ENCODE data around the gene SIK2. TPM values are rescaled to one million over a fixed set of nuclear protein-coding genes. Genes with fewer than 3 reads are reported as not detected.

SIK2 gene
- total and polyA plus RNA-seq, 2 experiments from 2014 or later = 1.5 to 14.2 TPM

DNA sequence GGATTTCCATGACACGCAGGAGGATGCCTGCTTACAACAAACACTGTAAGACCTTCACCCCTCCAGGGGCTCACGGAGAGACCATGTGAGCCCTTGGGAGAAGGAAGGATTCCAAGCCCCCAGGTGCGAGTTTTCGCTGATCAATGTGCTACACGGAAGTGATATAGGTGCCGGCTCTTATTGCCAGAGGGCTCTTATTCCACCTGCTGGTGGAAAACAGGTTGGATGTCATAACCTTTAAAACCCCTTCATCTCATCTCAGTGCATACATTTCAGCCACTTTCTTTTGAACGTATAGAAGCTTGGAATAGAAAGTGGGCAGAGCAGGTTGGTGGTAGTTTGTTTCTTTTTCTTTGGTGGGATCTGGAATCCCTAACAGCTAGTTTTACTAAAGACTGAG is 35.9 kb upstream of the SIK2 start:
- DNase-seq (ENCODE audit: low read depth in 1 of 2, low spot score in 1 of 2) = no peak
- Histone ChIP-seq H3K27me3 (peaks cover 4% of the 10 kb centered on the region), H3K36me3 (no peaks in the 10 kb centered on the region), H3K27ac (no peak overlapping the region), H3K4me3 (no peak overlapping the region), H3K9me3 (ENCODE audit: low read depth) (no peaks in the 10 kb centered on the region), H3K4me1 (ENCODE audit: low read depth) (no peaks in the 10 kb centered on the region)
- no peak for TF ChIP-seq CTCF (IDR thresholded peaks at IDR 0.05; ENCODE audit: low read depth, low read length)

- no peak for TF ChIP-seq CTCF (IDR thresholded peaks at IDR 0.05; ENCODE audit: low read depth, low read length)
- Histone ChIP-seq H3K27me3 (peaks cover 4% of the 10 kb centered on the region), H3K9me3 (ENCODE audit: low read depth) (no peaks in the 10 kb centered on the region), H3K27ac (no peak overlapping the region), H3K36me3 (no peaks in the 10 kb centered on the region), H3K4me1 (ENCODE audit: low read depth) (no peaks in the 10 kb centered on the region), H3K4me3 (no peak overlapping the region)
- DNase-seq (ENCODE audit: low read depth in 1 of 2, low spot score in 1 of 2) = no peak
These were observed 32.8 kb upstream of the SIK2 start for GRCh38 chr11:111569476-111569875.

GRCh38 chr11:111570796-111571195 is 31.5 kb upstream of the SIK2 start:
- no peak for TF ChIP-seq CTCF (IDR thresholded peaks at IDR 0.05; ENCODE audit: low read depth, low read length)
- no peak overlapping the region for H3K4me3 ChIP-seq
- DNase-seq (ENCODE audit: low read depth in 1 of 2, low spot score in 1 of 2) = no peak
- peaks cover 4% of the 10 kb centered on the region for H3K27me3 ChIP-seq
- H3K27ac ChIP-seq = no peak overlapping the region
- H3K4me1 ChIP-seq (ENCODE audit: low read depth) = peaks cover 5% of the 10 kb centered on the region
- no peaks in the 10 kb centered on the region for H3K9me3 ChIP-seq (ENCODE audit: low read depth)
- H3K36me3 ChIP-seq = no peaks in the 10 kb centered on the region

- H3K27ac ChIP-seq = no peak overlapping the region
- H3K9me3 ChIP-seq (ENCODE audit: low read depth) = no peaks in the 10 kb centered on the region
- H3K27me3 ChIP-seq = no peaks in the 10 kb centered on the region
- no peak for TF ChIP-seq CTCF (IDR thresholded peaks at IDR 0.05; ENCODE audit: low read depth, low read length)
- H3K4me3 ChIP-seq = no peak overlapping the region
- peak in 1 of 2 donors; percentile 27 for DNase-seq (ENCODE audit: low read depth in 1 of 2, low spot score in 1 of 2)
- peaks cover 5% of the 10 kb centered on the region for H3K4me1 ChIP-seq (ENCODE audit: low read depth)
- H3K36me3 ChIP-seq = no peaks in the 10 kb centered on the region
These were observed 30.3 kb upstream of the SIK2 start for GRCh38 chr11:111571829-111572501.

GRCh38 chr11:111572581-111572980 is 29.7 kb upstream of the SIK2 start:
- H3K27me3 ChIP-seq = no peaks in the 10 kb centered on the region
- H3K9me3 ChIP-seq (ENCODE audit: low read depth) = no peaks in the 10 kb centered on the region
- no peaks in the 10 kb centered on the region for H3K36me3 ChIP-seq
- H3K4me3 ChIP-seq = no peak overlapping the region
- DNase-seq (ENCODE audit: low read depth in 1 of 2, low spot score in 1 of 2) = no peak
- no peak for TF ChIP-seq CTCF (IDR thresholded peaks at IDR 0.05; ENCODE audit: low read depth, low read length)
- peaks cover 5% of the 10 kb centered on the region for H3K4me1 ChIP-seq (ENCODE audit: low read depth)
- H3K27ac ChIP-seq = no peak overlapping the region
